NCI-H69 (cell line): ENCODE data around the gene BCL2L2.
A peak's percentile ranks its signal among the peaks of the same experiment; 100 is the strongest.
"Not testable (repeated sequence)": the region's sequence is repeated elsewhere in the genome, so short reads cannot be mapped to it uniquely, and the experiment has no call there.

ENCODE experiments used
- DNase-seq: peaks from one replicate; lab custom pipeline; 2025; lab: John Stamatoyannopoulos, UW

The BCL2L2 gene

GRCh38 chr14:23324455-23324846 is 17.8 kb downstream of the BCL2L2 start:
- no peak for DNase-seq

GRCh38 chr14:23324993-23325392 is 18.4 kb downstream of the BCL2L2 start:
- no peak for DNase-seq

- not testable (repeated sequence) for DNase-seq
Measured at GRCh38 chr14:23325746-23326145, 19.1 kb downstream of the BCL2L2 start.

- DNase-seq, result no peak
Measured at GRCh38 chr14:23326491-23327332, 20.1 kb downstream of the BCL2L2 start.

- DNase-seq, result peak; percentile 78
Measured at GRCh38 chr14:23327947-23328744, 21.5 kb downstream of the BCL2L2 start.

GRCh38 chr14:23335623-23336022 is 29.0 kb downstream of the BCL2L2 start:
- no peak for DNase-seq

GRCh38 chr14:23339506-23340268 is 33.1 kb downstream of the BCL2L2 start:
- DNase-seq, result no peak

GRCh38 chr14:23344481-23344880 is 37.8 kb downstream of the BCL2L2 start:
- DNase-seq, result no peak

GRCh38 chr14:23345987-23346692 is 39.5 kb downstream of the BCL2L2 start:
- no peak for DNase-seq

GRCh38 chr14:23346693-23347405 is 40.2 kb downstream of the BCL2L2 start:
- no peak for DNase-seq

- no peak for DNase-seq
Measured at GRCh38 chr14:23347406-23348296, 41.0 kb downstream of the BCL2L2 start.

- DNase-seq, result no peak
Measured at GRCh38 chr14:23348297-23348655, 41.6 kb downstream of the BCL2L2 start.

- no peak for DNase-seq
Measured at GRCh38 chr14:23349156-23349845, 42.7 kb downstream of the BCL2L2 start.

- peak; percentile 46 for DNase-seq
Measured at GRCh38 chr14:23351681-23352505, 45.3 kb downstream of the BCL2L2 start.

- DNase-seq, result peak; percentile 71
Measured at GRCh38 chr14:23352506-23353432, 46.1 kb downstream of the BCL2L2 start, which contains the start of gene SLC22A17. Gene SLC22A17 (minus strand): TSS chr14:23352887.

- no peak for DNase-seq
Measured at GRCh38 chr14:23353433-23353780, 46.8 kb downstream of the BCL2L2 start.

GRCh38 chr14:23354990-23355389 is 48.4 kb downstream of the BCL2L2 start:
- DNase-seq, result no peak
